Adipose tissue (tissue), 3 donors: ENCODE measurements around the gene TAS2R7. TPM values are rescaled to one million over a fixed set of nuclear protein-coding genes. Genes with fewer than 3 reads are reported as not detected.

Source experiments
- H3K27ac ChIP-seq: one replicate; pipeline ENCODE4 v1.5.1; 2013; ENCODE audit warnings: low read depth, low read length
- WGBS, 3 donors: extraction: QIAGEN DNeasy Blood & Tissue Kit; methylation state at CpG; one replicate each; pipeline ENCODE4 v1.1.7; 2013; 5-methylcytosine and 5-hydroxymethylcytosine counted together
- polyA plus RNA-seq, 3 donors: library from polyadenylated mRNA; stranded (reverse); fragments of 200-250 nt; gene quantifications; one replicate each; pipeline ENCODE4 v1.2.3, GENCODE V29; 2013
- donor health status: healthy with polysubstance abuse.
- donor health status: Bipolar disorder and iron deficiency.
- donor health status: healthy.

Gene TAS2R7
- polyA plus RNA-seq, 3 donors = not detected

GRCh38 chr12:10756194-10756593, 46.2 kb downstream of the TAS2R7 start:
- no peak overlapping the region for H3K27ac ChIP-seq
- WGBS, 3 donors = 73 to 87% (median 83%) methylated on average over 4 of the region's 4 CpGs

- H3K27ac ChIP-seq = no peak overlapping the region
- WGBS, 3 donors = 44 to 52% (median 51%) methylated on average over 4 of the region's 4 CpGs
These were observed 49.4 kb downstream of the TAS2R7 start for GRCh38 chr12:10753059-10753458.

Other genes starting within 250 kb of the TAS2R7 start
- gene MAGOHB, start 189.0 kb downstream of the TAS2R7 start, polyA plus RNA-seq = 10 to 100 TPM in 2 of 3 donors, 1 to 10 TPM in 1; 6.8 to 18.7 (median 12.3) TPM
- gene STYK1, start 128.6 kb downstream of the TAS2R7 start, polyA plus RNA-seq = under 1 TPM in 2 of 3 donors, not detected in 1; 0.05 to 0.86 TPM
- gene YBX3, start 79.3 kb downstream of the TAS2R7 start, polyA plus RNA-seq = 100 to 1,000 TPM; 398 to 461 (median 424) TPM
- not detected for gene TAS2R8, start 4.7 kb upstream of the TAS2R7 start, polyA plus RNA-seq
- under 1 TPM in 1 of 3 donors, not detected in 2; 0.90 TPM for gene TAS2R9, start 7.5 kb upstream of the TAS2R7 start, polyA plus RNA-seq
- under 1 TPM in 1 of 3 donors, not detected in 2; 0.07 TPM for gene TAS2R10, start 23.7 kb upstream of the TAS2R7 start, polyA plus RNA-seq
- gene PRR4, start 46.8 kb upstream of the TAS2R7 start, polyA plus RNA-seq = 1 to 10 TPM in 2 of 3 donors, under 1 TPM in 1; 0.59 to 5.5 (median 1.0) TPM
- gene PRH1, start 81.6 kb upstream of the TAS2R7 start, polyA plus RNA-seq = 1 to 10 TPM in 2 of 3 donors, under 1 TPM in 1; 0.79 to 1.3 (median 1.2) TPM
- not detected for gene TAS2R13, start 106.9 kb upstream of the TAS2R7 start, polyA plus RNA-seq
- not detected for gene PRH2, start 126.6 kb upstream of the TAS2R7 start, polyA plus RNA-seq
- under 1 TPM in 2 of 3 donors, not detected in 1; 0.28 to 0.46 TPM for gene TAS2R14, start 136.6 kb upstream of the TAS2R7 start, polyA plus RNA-seq
- under 1 TPM in 2 of 3 donors, not detected in 1; 0.06 to 0.67 TPM for gene TAS2R50, start 184.3 kb upstream of the TAS2R7 start, polyA plus RNA-seq
- gene TAS2R20, start 195.7 kb upstream of the TAS2R7 start, polyA plus RNA-seq = under 1 TPM in 2 of 3 donors, not detected in 1; 0.09 to 0.28 TPM
- gene TAS2R19, start 220.0 kb upstream of the TAS2R7 start, polyA plus RNA-seq = under 1 TPM in 1 of 3 donors, not detected in 2; 0.14 TPM
- under 1 TPM; 0.06 to 0.67 (median 0.12) TPM for gene TAS2R31, start 228.8 kb upstream of the TAS2R7 start, polyA plus RNA-seq